ENCODE measurements around the gene CFAP70.
A peak's percentile ranks its signal among the peaks of the same experiment; 100 is the strongest.

Gene CFAP70

GRCh38 chr10:73376679-73377078 is 18.0 kb upstream of the CFAP70 start:
- no peak for DNase-seq (ENCODE audit: low read depth)
- TF ChIP-seq, protein P1, sequence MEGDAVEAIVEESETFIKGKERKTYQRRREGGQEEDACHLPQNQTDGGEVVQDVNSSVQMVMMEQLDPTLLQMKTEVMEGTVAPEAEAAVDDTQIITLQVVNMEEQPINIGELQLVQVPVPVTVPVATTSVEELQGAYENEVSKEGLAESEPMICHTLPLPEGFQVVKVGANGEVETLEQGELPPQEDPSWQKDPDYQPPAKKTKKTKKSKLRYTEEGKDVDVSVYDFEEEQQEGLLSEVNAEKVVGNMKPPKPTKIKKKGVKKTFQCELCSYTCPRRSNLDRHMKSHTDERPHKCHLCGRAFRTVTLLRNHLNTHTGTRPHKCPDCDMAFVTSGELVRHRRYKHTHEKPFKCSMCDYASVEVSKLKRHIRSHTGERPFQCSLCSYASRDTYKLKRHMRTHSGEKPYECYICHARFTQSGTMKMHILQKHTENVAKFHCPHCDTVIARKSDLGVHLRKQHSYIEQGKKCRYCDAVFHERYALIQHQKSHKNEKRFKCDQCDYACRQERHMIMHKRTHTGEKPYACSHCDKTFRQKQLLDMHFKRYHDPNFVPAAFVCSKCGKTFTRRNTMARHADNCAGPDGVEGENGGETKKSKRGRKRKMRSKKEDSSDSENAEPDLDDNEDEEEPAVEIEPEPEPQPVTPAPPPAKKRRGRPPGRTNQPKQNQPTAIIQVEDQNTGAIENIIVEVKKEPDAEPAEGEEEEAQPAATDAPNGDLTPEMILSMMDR (IDR thresholded peaks at IDR 0.05; ENCODE audit: control insufficient read depth, extremely low read depth, insufficient read depth) = no peak
- H3K4me3 ChIP-seq (ENCODE audit: low read depth, low read length) = no peak overlapping the region

- no peak overlapping the region for H3K4me3 ChIP-seq (ENCODE audit: low read depth, low read length)
- no peak for DNase-seq (ENCODE audit: low read depth)
- TF ChIP-seq, protein P1 (IDR thresholded peaks at IDR 0.05; ENCODE audit: control insufficient read depth, extremely low read depth, insufficient read depth) = no peak
Measured at GRCh38 chr10:73368238-73368637, 9.6 kb upstream of the CFAP70 start.

- DNase-seq (ENCODE audit: low read depth) = no peak
- TF ChIP-seq, protein P1 (IDR thresholded peaks at IDR 0.05; ENCODE audit: control insufficient read depth, extremely low read depth, insufficient read depth) = no peak
- no peak overlapping the region for H3K4me3 ChIP-seq (ENCODE audit: low read depth, low read length)
Measured at GRCh38 chr10:73366381-73367298, 8.0 kb upstream of the CFAP70 start.

- TF ChIP-seq, protein P1 (IDR thresholded peaks at IDR 0.05; ENCODE audit: control insufficient read depth, extremely low read depth, insufficient read depth) = no peak
- no peak overlapping the region for H3K4me3 ChIP-seq (ENCODE audit: low read depth, low read length)
- DNase-seq (ENCODE audit: low read depth) = no peak
Measured at GRCh38 chr10:73364964-73365363, 6.3 kb upstream of the CFAP70 start.

DNA sequence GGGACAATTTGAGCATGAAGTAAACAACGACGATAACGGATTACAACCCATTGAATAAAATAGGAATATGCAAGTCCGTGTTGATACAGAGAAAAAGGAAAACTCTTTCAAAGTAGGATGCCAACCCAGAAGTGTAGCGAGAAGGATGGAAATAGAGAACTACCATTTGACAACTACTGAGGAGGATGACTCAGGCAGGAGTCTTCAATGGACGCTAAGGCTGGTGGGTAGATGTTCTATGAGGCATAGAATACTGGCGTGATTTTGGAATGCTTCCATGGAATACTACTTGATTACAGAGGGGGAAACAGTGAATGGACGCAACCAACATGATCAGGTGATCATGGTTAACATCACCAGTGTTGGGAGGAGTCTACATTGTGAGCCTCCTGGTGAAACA is 828 bp upstream of the CFAP70 start:
- TF ChIP-seq, protein P1 (IDR thresholded peaks at IDR 0.05; ENCODE audit: control insufficient read depth, extremely low read depth, insufficient read depth) = no peak
- no peak for DNase-seq (ENCODE audit: low read depth)
- H3K4me3 ChIP-seq (ENCODE audit: low read depth, low read length) = peak overlapping the region; percentile 76

- H3K4me3 ChIP-seq (ENCODE audit: low read depth, low read length) = peak overlapping the region; percentile 76
- TF ChIP-seq, protein P1 (IDR thresholded peaks at IDR 0.05; ENCODE audit: control insufficient read depth, extremely low read depth, insufficient read depth) = no peak
Measured at GRCh38 chr10:73357821-73358220, 843 bp downstream of the CFAP70 start.

More at GRCh38 chr10:73357821-73358220, 843 bp downstream of the CFAP70 start:
- DNase-seq (ENCODE audit: low read depth) = no peak

Data from LNCaP clone FGC (cell line).